ENCODE data around the gene FASTKD3. TPM values are rescaled to one million over a fixed set of nuclear protein-coding genes. Genes with fewer than 3 reads are reported as not detected.

Gene FASTKD3
- total RNA-seq, 1 donor from 2014 or later, result 16.0 TPM

DNA sequence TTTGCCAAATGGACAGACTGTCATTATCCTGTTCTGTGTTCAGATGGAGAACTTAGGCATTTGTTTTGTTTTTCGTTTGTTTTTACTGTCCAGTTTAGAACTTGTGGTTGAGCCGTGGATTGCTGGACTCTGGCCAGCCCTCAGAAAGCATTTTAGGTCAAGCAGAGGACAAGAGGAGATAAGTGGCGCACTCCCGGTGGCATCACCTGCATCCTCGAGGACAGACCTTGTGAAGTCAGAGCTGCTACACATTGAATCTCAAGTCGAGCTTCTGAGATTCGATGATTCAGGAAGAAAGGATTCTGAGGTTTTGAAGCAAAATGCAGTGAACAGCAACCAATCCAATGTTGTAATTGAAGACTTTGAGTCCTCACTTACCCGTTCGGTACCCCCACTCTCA, 9.0 kb upstream of the FASTKD3 start:
- Mint-ChIP-seq H3K27ac (no peak overlapping the region), H3K27me3 (no peaks in the 10 kb centered on the region), H3K4me3 (no peak overlapping the region), H3K9me3 (no peaks in the 10 kb centered on the region), H3K36me3 (ENCODE audit: low read depth) (peaks cover 84% of the 10 kb centered on the region), H3K4me1 (peaks cover 16% of the 10 kb centered on the region)
- POLR2A ChIA-PET, result no interaction called here
- intact Hi-C loops (cut with micrococcal nuclease), result no loop called here
- TF ChIP-seq, protein P1, sequence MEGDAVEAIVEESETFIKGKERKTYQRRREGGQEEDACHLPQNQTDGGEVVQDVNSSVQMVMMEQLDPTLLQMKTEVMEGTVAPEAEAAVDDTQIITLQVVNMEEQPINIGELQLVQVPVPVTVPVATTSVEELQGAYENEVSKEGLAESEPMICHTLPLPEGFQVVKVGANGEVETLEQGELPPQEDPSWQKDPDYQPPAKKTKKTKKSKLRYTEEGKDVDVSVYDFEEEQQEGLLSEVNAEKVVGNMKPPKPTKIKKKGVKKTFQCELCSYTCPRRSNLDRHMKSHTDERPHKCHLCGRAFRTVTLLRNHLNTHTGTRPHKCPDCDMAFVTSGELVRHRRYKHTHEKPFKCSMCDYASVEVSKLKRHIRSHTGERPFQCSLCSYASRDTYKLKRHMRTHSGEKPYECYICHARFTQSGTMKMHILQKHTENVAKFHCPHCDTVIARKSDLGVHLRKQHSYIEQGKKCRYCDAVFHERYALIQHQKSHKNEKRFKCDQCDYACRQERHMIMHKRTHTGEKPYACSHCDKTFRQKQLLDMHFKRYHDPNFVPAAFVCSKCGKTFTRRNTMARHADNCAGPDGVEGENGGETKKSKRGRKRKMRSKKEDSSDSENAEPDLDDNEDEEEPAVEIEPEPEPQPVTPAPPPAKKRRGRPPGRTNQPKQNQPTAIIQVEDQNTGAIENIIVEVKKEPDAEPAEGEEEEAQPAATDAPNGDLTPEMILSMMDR (IDR thresholded peaks at IDR 0.05), result no peak
- CTCF ChIA-PET, result no interaction called here
- DNase-seq (no peak), ATAC-seq (ENCODE audit: low read depth) (no peak)

DNA sequence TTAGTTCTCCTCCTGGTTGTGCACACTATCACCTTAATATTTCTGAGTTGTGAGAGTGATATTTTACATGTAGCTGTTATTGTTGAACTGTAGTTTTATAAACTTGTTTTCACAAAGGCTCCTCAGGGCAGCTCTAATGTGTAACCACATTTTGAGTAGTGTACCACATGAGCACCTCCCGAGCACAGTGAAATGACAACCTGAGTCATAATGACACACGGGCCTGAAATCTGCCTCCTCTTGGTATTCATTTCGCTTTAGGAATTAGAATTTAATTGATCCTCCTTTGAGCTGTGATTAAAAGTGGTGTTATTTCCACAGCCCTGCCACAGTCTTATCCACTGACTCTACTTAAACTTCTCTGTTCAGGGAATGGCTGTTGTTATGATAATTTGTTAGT, 8.0 kb upstream of the FASTKD3 start:
- ChIA-PET POLR2A (no interaction called here), CTCF (interaction anchor here (2.4 kb wide), 1 partner anchor 10 kb away, joined by 9 read pairs; no protein-coding TSS in a partner anchor)
- TF ChIP-seq, protein P1 (IDR thresholded peaks at IDR 0.05), result no peak
- ATAC-seq (ENCODE audit: low read depth) (no peak), DNase-seq (no peak)
- Mint-ChIP-seq H3K4me3 (no peak overlapping the region), H3K36me3 (ENCODE audit: low read depth) (peaks cover 84% of the 10 kb centered on the region), H3K9me3 (no peaks in the 10 kb centered on the region), H3K27me3 (no peaks in the 10 kb centered on the region), H3K4me1 (peaks cover 24% of the 10 kb centered on the region), H3K27ac (no peak overlapping the region)
- intact Hi-C loops (cut with micrococcal nuclease), result no loop called here

DNA sequence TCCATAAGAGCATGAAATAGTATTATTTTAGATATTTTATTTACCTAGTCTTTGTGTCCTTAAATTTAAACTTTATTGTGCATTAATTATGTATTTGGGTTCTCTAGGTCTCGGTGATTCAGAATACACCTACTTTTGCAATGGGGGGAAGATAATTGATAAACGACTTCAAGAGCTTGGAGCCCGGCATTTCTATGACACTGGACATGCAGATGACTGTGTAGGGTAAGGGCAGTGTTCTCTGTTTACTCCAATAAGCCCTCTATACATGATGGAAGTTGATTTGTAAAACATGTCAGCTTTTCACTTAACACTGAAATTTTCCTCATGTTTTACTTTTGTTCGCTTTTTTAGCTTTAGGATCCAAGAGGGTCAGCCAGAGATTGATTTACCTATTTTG, 6.3 kb upstream of the FASTKD3 start:
- Mint-ChIP-seq H3K4me3 (no peak overlapping the region), H3K4me1 (peaks cover 41% of the 10 kb centered on the region), H3K36me3 (ENCODE audit: low read depth) (peaks cover 78% of the 10 kb centered on the region), H3K27ac (no peak overlapping the region), H3K9me3 (no peaks in the 10 kb centered on the region), H3K27me3 (no peaks in the 10 kb centered on the region)
- TF ChIP-seq, protein P1 (IDR thresholded peaks at IDR 0.05), result no peak
- intact Hi-C loops (cut with micrococcal nuclease), result no loop called here
- DNase-seq, result no peak
- ChIA-PET POLR2A (no interaction called here), CTCF (interaction anchor here (2.4 kb wide), 1 partner anchor 12 kb away, joined by 9 read pairs; no protein-coding TSS in a partner anchor)
- ATAC-seq (ENCODE audit: low read depth), result no peak

DNA sequence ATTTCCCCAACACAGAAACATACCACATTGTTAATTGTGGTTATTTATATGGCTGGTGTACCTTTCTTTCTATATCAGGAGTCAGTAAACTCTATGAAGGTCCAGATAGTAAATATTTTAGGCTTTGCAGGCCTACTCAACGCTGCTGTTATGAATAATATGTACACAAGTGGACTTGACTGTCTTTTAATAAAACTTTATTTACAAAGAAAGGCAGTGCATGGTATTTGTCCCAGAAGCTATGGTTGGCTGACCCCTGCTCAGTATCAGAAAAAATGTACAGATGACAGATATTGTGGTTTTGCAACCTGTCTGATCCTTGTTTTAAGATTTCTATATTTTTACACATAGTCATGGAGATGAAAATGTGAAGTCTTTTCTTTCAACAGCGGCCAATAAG, 5.8 kb upstream of the FASTKD3 start:
- no peak for ATAC-seq (ENCODE audit: low read depth)
- ChIA-PET CTCF (interaction anchor here (2.4 kb wide), 1 partner anchor 12 kb away, joined by 9 read pairs; no protein-coding TSS in a partner anchor), POLR2A (interaction anchor here (0.6 kb wide), 1 partner anchor 1435 kb away, joined by 6 read pairs; no protein-coding TSS in a partner anchor)
- no peaks in the 10 kb centered on the region for H3K27me3 Mint-ChIP-seq
- peaks cover 45% of the 10 kb centered on the region for H3K4me1 Mint-ChIP-seq
- TF ChIP-seq, protein P1 (IDR thresholded peaks at IDR 0.05), result no peak
- H3K27ac Mint-ChIP-seq, result no peak overlapping the region
- intact Hi-C loops (cut with micrococcal nuclease), result no loop called here
- no peak for DNase-seq
- no peak overlapping the region for H3K4me3 Mint-ChIP-seq
- H3K9me3 Mint-ChIP-seq, result no peaks in the 10 kb centered on the region
- H3K36me3 Mint-ChIP-seq (ENCODE audit: low read depth), result peaks cover 75% of the 10 kb centered on the region

DNA sequence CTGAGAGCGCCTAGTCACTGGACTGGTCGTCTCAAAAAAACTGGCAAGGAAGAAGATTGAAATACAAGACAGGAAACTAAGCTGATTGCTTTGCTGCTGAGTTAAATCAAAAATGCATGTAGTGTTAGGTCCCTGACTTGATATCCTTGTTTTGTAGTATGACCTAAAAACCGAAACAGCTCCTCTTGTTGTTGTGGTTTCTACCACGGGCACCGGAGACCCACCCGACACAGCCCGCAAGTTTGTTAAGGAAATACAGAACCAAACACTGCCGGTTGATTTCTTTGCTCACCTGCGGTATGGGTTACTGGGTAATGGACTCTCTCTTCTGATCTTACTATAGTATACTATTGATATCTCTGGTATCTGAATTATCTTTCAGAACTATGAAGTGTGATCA, 4.4 kb upstream of the FASTKD3 start:
- DNase-seq (no peak), ATAC-seq (ENCODE audit: low read depth) (no peak)
- ChIA-PET POLR2A (no interaction called here), CTCF (interaction anchor here (2.8 kb wide), 1 partner anchor 14 kb away, joined by 9 read pairs; no protein-coding TSS in a partner anchor)
- H3K4me1 Mint-ChIP-seq, result peaks cover 46% of the 10 kb centered on the region
- intact Hi-C loops (cut with micrococcal nuclease), result no loop called here
- peak overlapping the region; percentile 20 for H3K27ac Mint-ChIP-seq
- H3K27me3 Mint-ChIP-seq, result no peaks in the 10 kb centered on the region
- TF ChIP-seq, protein P1 (IDR thresholded peaks at IDR 0.05), result no peak
- no peaks in the 10 kb centered on the region for H3K9me3 Mint-ChIP-seq
- peaks cover 72% of the 10 kb centered on the region for H3K36me3 Mint-ChIP-seq (ENCODE audit: low read depth)
- peak overlapping the region; percentile 13 for H3K4me3 Mint-ChIP-seq
